B cell (primary cell): ENCODE results near the gene FYN.

Source experiments
- CTCF ChIP-seq: fragments of 200-600 bp; IDR thresholded peaks from one replicate; pipeline ENCODE4 v1.8.0; 2022; ENCODE audit warnings: antibody characterized with exemption, mild to moderate bottlenecking
- EZH2 ChIP-seq: IDR thresholded peaks from 2 replicates; pipeline ENCODE4 v1.6.1; 2012; ENCODE audit warnings: borderline replicate concordance, low read depth, mild to moderate bottlenecking, moderate library complexity, low read length; ENCODE audit not compliant: insufficient read depth, poor library complexity, severe bottlenecking

- TF ChIP-seq EZH2 (no peak), CTCF (no peak)
Measured at GRCh38 chr6:111674413-111674812, 198.8 kb downstream of the FYN start.
